Measurements from ENCODE around the gene OTX2. TPM values are rescaled to one million over a fixed set of nuclear protein-coding genes. Genes with fewer than 3 reads are reported as not detected.

The OTX2 gene
- polyA plus RNA-seq, 2 of the 4 experiments (the other 2 are of a cell fraction): not detected

- ATAC-seq (no peak), DNase-seq (ENCODE audit: low read depth in 1 of 2, low spot score in 1 of 2) (no peak), FAIRE-seq (no peak)
- ChIA-PET POLR2A (no interaction called here), CTCF (no interaction called here)
- WGBS (ENCODE audit: missing lambda C conversion rate): 50% methylated on average over 16 of the region's 16 CpGs
- Histone ChIP-seq H3K4me1 (no peaks in the 10 kb centered on the region), H3K9me3 (no peaks in the 10 kb centered on the region), H3K4me3 (no peak overlapping the region), H3K4me2 (no peak overlapping the region), H3K27ac (no peak overlapping the region)
- TF ChIP-seq POLR2AphosphoS2 (conservative IDR thresholded peaks at IDR 0.05; ENCODE audit: low read length) (no peak), CHD2 (IDR thresholded peaks at IDR 0.05; ENCODE audit: low read length, partially characterized antibody) (no peak), ESRRA (IDR thresholded peaks at IDR 0.05; ENCODE audit: borderline replicate concordance, low read length) (no peak), TFCP2L1 (CRISPR knock-in tag; IDR thresholded peaks at IDR 0.05) (no peak), ZNF302 (CRISPR knock-in tag; IDR thresholded peaks at IDR 0.05) (no peak), SREBF2 (IDR thresholded peaks at IDR 0.05) (no peak), JUNB (IDR thresholded peaks at IDR 0.05) (no peak), HMGXB4 (CRISPR knock-in tag; IDR thresholded peaks at IDR 0.05; ENCODE audit: borderline replicate concordance) (no peak), BCL3 (IDR thresholded peaks at IDR 0.05) (no peak), USF2 (IDR thresholded peaks at IDR 0.05) (no peak), CBX8 (IDR thresholded peaks at IDR 0.05) (no peak), FOXS1 (CRISPR knock-in tag; IDR thresholded peaks at IDR 0.05) (no peak), PHF8 (IDR thresholded peaks at IDR 0.05; ENCODE audit: borderline replicate concordance, low read depth) (no peak), HDAC2 (IDR thresholded peaks at IDR 0.05) (no peak), EP300 (IDR thresholded peaks at IDR 0.05) (no peak), ZFP36 (IDR thresholded peaks at IDR 0.05; ENCODE audit: borderline replicate concordance, partially characterized antibody) (no peak)
Measured at GRCh38 chr14:56844406-56845002, 34.2 kb upstream of the OTX2 start.

- FAIRE-seq (no peak), DNase-seq (ENCODE audit: low read depth in 1 of 2, low spot score in 1 of 2) (no peak), ATAC-seq (no peak)
- CTCF ChIA-PET: no interaction called here
- Histone ChIP-seq H3K9me3 (no peaks in the 10 kb centered on the region), H3K4me2 (no peak overlapping the region), H3K4me3 (no peak overlapping the region), H3K27ac (no peak overlapping the region), H3K4me1 (no peaks in the 10 kb centered on the region)
- WGBS (ENCODE audit: missing lambda C conversion rate): 9% methylated on average over 3 of the region's 3 CpGs
- TF ChIP-seq JUN (IDR thresholded peaks at IDR 0.05) (no peak), MAFK (IDR thresholded peaks at IDR 0.05; ENCODE audit: partially characterized antibody) (no peak), NPAS2 (CRISPR knock-in tag; IDR thresholded peaks at IDR 0.05; ENCODE audit: borderline replicate concordance) (no peak), RCOR1 (IDR thresholded peaks at IDR 0.05; ENCODE audit: low read depth, low read length) (no peak), RNF2 (IDR thresholded peaks at IDR 0.05; ENCODE audit: borderline replicate concordance, low read depth) (no peak), CBX8 (IDR thresholded peaks at IDR 0.05) (no peak), POLR2AphosphoS2 (conservative IDR thresholded peaks at IDR 0.05; ENCODE audit: low read length) (no peak), RFX5 (IDR thresholded peaks at IDR 0.05) (no peak), PHF8 (IDR thresholded peaks at IDR 0.05; ENCODE audit: borderline replicate concordance, low read depth) (no peak), ZFP36 (IDR thresholded peaks at IDR 0.05; ENCODE audit: borderline replicate concordance, partially characterized antibody) (no peak), ESRRA (IDR thresholded peaks at IDR 0.05; ENCODE audit: borderline replicate concordance, low read length) (no peak), PBX3 (IDR thresholded peaks at IDR 0.05) (no peak), HOXA7 (CRISPR knock-in tag; IDR thresholded peaks at IDR 0.05) (no peak), ZSCAN20 (CRISPR knock-in tag; IDR thresholded peaks at IDR 0.05) (no peak), KDM5A (IDR thresholded peaks at IDR 0.05) (no peak), USF2 (IDR thresholded peaks at IDR 0.05) (no peak), E2F6 (IDR thresholded peaks at IDR 0.05; ENCODE audit: borderline replicate concordance, low read depth) (no peak)
- POLR2A ChIA-PET: no interaction called here
Measured at GRCh38 chr14:56841611-56842010, 31.3 kb upstream of the OTX2 start.
